H9 (cell line): ENCODE results near the gene CEP120. TPM values are rescaled to one million over a fixed set of nuclear protein-coding genes. Genes with fewer than 3 reads are reported as not detected.

ENCODE experiments used
- DNase-seq: peaks from one replicate; pipeline ENCODE4 v3.0.0-alpha.2; 2017
- H2AFZ ChIP-seq: one replicate; pipeline ENCODE4 v1.6.1; 2013; ENCODE audit warnings: mild to moderate bottlenecking, low read length, control low read depth, moderate library complexity
- H2AK5ac ChIP-seq: 2 replicates; pipeline ENCODE4 v1.6.1; 2013; ENCODE audit warnings: low read length, control low read depth, mixed read lengths; ENCODE audit not compliant: insufficient read length
- H2BK120ac ChIP-seq: one replicate; pipeline ENCODE4 v1.6.1; 2013; ENCODE audit warnings: low read depth, mild to moderate bottlenecking, low read length, control low read depth, inconsistent platforms; ENCODE audit not compliant: poor library complexity, severe bottlenecking
- H2BK12ac ChIP-seq: 2 replicates; pipeline ENCODE4 v1.6.1; 2013; ENCODE audit warnings: low read length, control low read depth, mixed read lengths, low read depth; ENCODE audit not compliant: insufficient read length
- H2BK15ac ChIP-seq: 2 replicates; pipeline ENCODE4 v1.6.1; 2013; ENCODE audit warnings: low read depth, low read length, control low read depth
- H2BK20ac ChIP-seq: one replicate; pipeline ENCODE4 v1.6.1; 2013; ENCODE audit warnings: low read depth, mild to moderate bottlenecking, low read length, control low read depth, inconsistent platforms; ENCODE audit not compliant: poor library complexity, severe bottlenecking
- H2BK5ac ChIP-seq: 2 replicates; pipeline ENCODE4 v1.6.1; 2013; ENCODE audit warnings: low read length, control low read depth, mixed read lengths; ENCODE audit not compliant: insufficient read length
- H3K14ac ChIP-seq: 2 replicates; pipeline ENCODE4 v1.6.1; 2013; ENCODE audit warnings: low read length, control low read depth; ENCODE audit not compliant: insufficient read depth
- H3K18ac ChIP-seq: 2 replicates; pipeline ENCODE4 v1.6.1; 2013; ENCODE audit warnings: low read depth, mild to moderate bottlenecking, mixed read lengths, low read length, control low read depth; ENCODE audit not compliant: insufficient read length
- H3K23ac ChIP-seq: 2 replicates; pipeline ENCODE4 v1.6.1; 2013; ENCODE audit warnings: low read length, control low read depth, mixed read lengths, low read depth; ENCODE audit not compliant: insufficient read length
- H3K23me2 ChIP-seq: 2 replicates; pipeline ENCODE4 v1.6.1; 2013; ENCODE audit warnings: low read depth, mild to moderate bottlenecking, mixed read lengths, low read length, control low read depth; ENCODE audit not compliant: insufficient read length, poor library complexity, severe bottlenecking
- H3K27ac ChIP-seq: 2 replicates; pipeline ENCODE4 v1.5.1; 2013; ENCODE audit warnings: low read length, control low read depth, mixed read lengths, low read depth; ENCODE audit not compliant: insufficient read length
- H3K27me3 ChIP-seq: 2 replicates; pipeline ENCODE4 v1.6.1; 2013; ENCODE audit warnings: low read length, control low read depth, inconsistent platforms; ENCODE audit not compliant: insufficient read depth
- H3K4ac ChIP-seq: 2 replicates; pipeline ENCODE4 v1.6.1; 2013; ENCODE audit warnings: low read depth, mild to moderate bottlenecking, control low read depth, inconsistent platforms, low read length, moderate library complexity
- H3K4me1 ChIP-seq: 2 replicates; pipeline ENCODE4 v1.6.1; 2013; ENCODE audit warnings: low read length, control low read depth, inconsistent platforms; ENCODE audit not compliant: insufficient read depth
- H3K4me2 ChIP-seq: 2 replicates; pipeline ENCODE4 v1.6.1; 2013; ENCODE audit warnings: low read length, control low read depth, mixed read lengths; ENCODE audit not compliant: insufficient read length, insufficient read depth
- H3K56ac ChIP-seq: 2 replicates; pipeline ENCODE4 v1.6.1; 2013; ENCODE audit warnings: low read depth, mild to moderate bottlenecking, mixed read lengths, low read length, control low read depth; ENCODE audit not compliant: insufficient read length
- H3K79me1 ChIP-seq: 2 replicates; pipeline ENCODE4 v1.6.1; 2013; ENCODE audit warnings: low read depth, mild to moderate bottlenecking, moderate library complexity, low read length, control low read depth, inconsistent platforms; ENCODE audit not compliant: insufficient read depth, poor library complexity, severe bottlenecking
- H3K79me2 ChIP-seq: 2 replicates; pipeline ENCODE4 v1.6.1; 2013; ENCODE audit warnings: low read length, control low read depth, inconsistent platforms; ENCODE audit not compliant: insufficient read depth
- H3K9ac ChIP-seq: 2 replicates; pipeline ENCODE4 v1.6.1; 2013; ENCODE audit warnings: low read length, control low read depth, mixed read lengths; ENCODE audit not compliant: insufficient read length; ENCODE audit errors: extremely low read depth
- H3K9me3 ChIP-seq: one replicate; pipeline ENCODE4 v1.6.1; 2013; ENCODE audit warnings: low read depth, low read length, inconsistent platforms; ENCODE audit not compliant: control insufficient read depth
- H3T11ph ChIP-seq: one replicate; pipeline ENCODE4 v1.6.1; 2013; ENCODE audit warnings: mild to moderate bottlenecking, low read length, control low read depth, inconsistent platforms
- H4K20me1 ChIP-seq: one replicate; pipeline ENCODE4 v1.6.1; 2013; ENCODE audit not compliant: control insufficient read depth, insufficient read length, insufficient read depth
- H4K5ac ChIP-seq: 2 replicates; pipeline ENCODE4 v1.6.1; 2013; ENCODE audit warnings: low read depth, mild to moderate bottlenecking, mixed read lengths, low read length, control low read depth; ENCODE audit not compliant: insufficient read length
- H4K8ac ChIP-seq: replicated peaks from 2 replicates; pipeline ENCODE4 v1.6.1; 2013; ENCODE audit warnings: low read length, control low read depth, mixed read lengths, low read depth; ENCODE audit not compliant: insufficient read length
- H4K91ac ChIP-seq: 2 replicates; pipeline ENCODE4 v1.6.1; 2013; ENCODE audit warnings: low read depth, mild to moderate bottlenecking, moderate library complexity, mixed read lengths, low read length, control low read depth; ENCODE audit not compliant: insufficient read length
- H3K27ac Mint-ChIP-seq, 3 experiments: 2 replicates in 2 of 3; 3 replicates in 1 of 3; pipeline ENCODE4 v1.8.0; 2020 to 2021; ENCODE audit warnings: mixed read lengths in 3 of 3, mild to moderate bottlenecking in 1 of 3, moderate library complexity in 1 of 3
- H3K27me3 Mint-ChIP-seq: 2 replicates; pipeline ENCODE4 v1.8.0; 2021; ENCODE audit warnings: low read depth, mild to moderate bottlenecking, moderate library complexity, mixed read lengths
- H3K36me3 Mint-ChIP-seq, 3 experiments: 2 replicates in 2 of 3; 3 replicates in 1 of 3; pipeline ENCODE4 v1.8.0; 2020 to 2021; ENCODE audit warnings: low read depth in 3 of 3, mixed read lengths in 3 of 3; ENCODE audit not compliant: insufficient read depth in 1 of 3
- H3K4me1 Mint-ChIP-seq, 2 experiments: 2 replicates each; pipeline ENCODE4 v1.8.0; 2020; ENCODE audit warnings: mixed read lengths in 2 of 2
- H3K4me3 Mint-ChIP-seq, 2 experiments: 2 replicates in 1 of 2; 3 replicates in 1 of 2; pipeline ENCODE4 v1.8.0; 2020 to 2021; ENCODE audit warnings: mild to moderate bottlenecking in 2 of 2, mixed read lengths in 2 of 2, moderate library complexity in 1 of 2
- H3K9me3 Mint-ChIP-seq, 2 experiments: 2 replicates in 1 of 2; 3 replicates in 1 of 2; pipeline ENCODE4 v1.8.0; 2020; ENCODE audit warnings: mild to moderate bottlenecking in 2 of 2, mixed read lengths in 2 of 2, moderate library complexity in 1 of 2
- CTCF ChIP-seq: fragments of 200-600 bp; sonication (generic); conservative IDR thresholded peaks from 3 replicates; pipeline ENCODE4 v1.8.0; 2021; ENCODE audit warnings: antibody characterized with exemption, mild to moderate bottlenecking
- WGBS: extraction: QIAGEN DNeasy Blood & Tissue Kit; methylation state at CpG from one replicate; pipeline ENCODE4 v1.1.7; 2013; ENCODE audit warnings: missing lambda C conversion rate, low lambda C conversion rate, mixed read lengths; ENCODE audit not compliant: insufficient read length; ENCODE audit errors: extremely low coverage; 5-methylcytosine and 5-hydroxymethylcytosine counted together
- total RNA-seq: library from RNA; stranded (reverse); gene quantifications from 2 replicates; pipeline ENCODE4 v1.2.1, GENCODE V29; 2021

Gene CEP120
- total RNA-seq, 1 experiment from 2014 or later = 22.5 TPM

DNA sequence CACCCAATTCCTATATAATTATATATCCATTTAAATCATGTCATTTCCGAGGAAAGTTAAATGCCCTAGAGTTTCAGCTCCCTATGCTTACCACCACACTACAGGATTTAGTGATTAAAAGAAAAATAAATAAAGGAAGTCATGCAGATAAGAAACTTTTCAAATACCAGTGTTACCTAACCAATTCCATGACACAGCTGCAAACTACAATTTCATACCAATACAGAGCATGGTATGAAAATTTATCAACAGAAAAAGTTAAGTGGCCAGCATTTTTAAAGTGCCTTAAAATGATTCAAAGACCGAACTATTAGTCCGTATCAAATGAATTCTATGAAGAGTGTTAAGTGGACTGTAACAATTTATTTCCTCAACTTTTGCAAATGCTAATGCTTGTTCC lies 35.9 kb downstream of the CEP120 start:
- Histone ChIP-seq H4K20me1 (no peaks in the 10 kb centered on the region), H3K4me1 (no peaks in the 10 kb centered on the region), H2BK12ac (no peak overlapping the region), H3K23me2 (no peaks in the 10 kb centered on the region), H3K4me2 (no peak overlapping the region), H3K27me3 (no peaks in the 10 kb centered on the region), H3K56ac (no peak overlapping the region), H2BK20ac (no peak overlapping the region), H3K18ac (no peak overlapping the region), H3K79me2 (no peaks in the 10 kb centered on the region), H4K91ac (no peak overlapping the region), H4K5ac (no peak overlapping the region), H3K9me3 (no peaks in the 10 kb centered on the region), H3K27ac (no peak overlapping the region), H2BK5ac (no peak overlapping the region), H3T11ph (no peak overlapping the region), H4K8ac (no peak overlapping the region), H3K14ac (no peak overlapping the region), H2BK120ac (no peak overlapping the region), H3K9ac (no peak overlapping the region), H2BK15ac (no peak overlapping the region), H3K79me1 (no peaks in the 10 kb centered on the region), H3K4ac (no peak overlapping the region), H3K23ac (no peak overlapping the region), H2AK5ac (no peak overlapping the region), H2AFZ (no peak overlapping the region)
- peaks cover 2 to 40% (median 35%) of the 10 kb centered on the region in 3 experiments for H3K36me3 Mint-ChIP-seq
- no peaks in the 10 kb centered on the region for H3K9me3 Mint-ChIP-seq
- no peak overlapping the region for H3K27ac Mint-ChIP-seq
- H3K4me1 Mint-ChIP-seq = no peaks in the 10 kb centered on the region
- no CpG with 5 or more reads among the region's 3 CpGs for WGBS
- H3K4me3 Mint-ChIP-seq = no peak overlapping the region
- no peak for DNase-seq
- no peak for TF ChIP-seq CTCF
- H3K27me3 Mint-ChIP-seq = no peaks in the 10 kb centered on the region
